IPS-18a (cell line): Measurements from ENCODE around the gene ZBED1.

ENCODE experiments used
- H3K27ac ChIP-seq: one replicate; pipeline ENCODE4 v1.5.1; 2013; ENCODE audit warnings: low read length
- H3K27me3 ChIP-seq: one replicate; pipeline ENCODE4 v1.6.1; 2013; ENCODE audit warnings: mild to moderate bottlenecking, low read length; ENCODE audit not compliant: control insufficient read depth, insufficient read depth
- H3K36me3 ChIP-seq: one replicate; pipeline ENCODE4 v1.6.1; 2013; ENCODE audit warnings: low read depth, low read length; ENCODE audit not compliant: control insufficient read depth
- H3K4me1 ChIP-seq: one replicate; pipeline ENCODE4 v1.6.1; 2013; ENCODE audit warnings: low read depth, low read length; ENCODE audit not compliant: control insufficient read depth
- H3K4me3 ChIP-seq: one replicate; pipeline ENCODE4 v1.5.1; 2013; ENCODE audit warnings: low read length
- H3K9ac ChIP-seq: one replicate; pipeline ENCODE4 v1.6.1; 2013; ENCODE audit warnings: mild to moderate bottlenecking, low read length, moderate library complexity
- H3K9me3 ChIP-seq: one replicate; pipeline ENCODE4 v1.6.1; 2013; ENCODE audit warnings: low read depth, low read length; ENCODE audit not compliant: control insufficient read depth

ZBED1 gene

GRCh38 chrX:2502668-2503519, 2.1 kb upstream of the ZBED1 start:
- H3K27ac ChIP-seq = no peak overlapping the region
- H3K9me3 ChIP-seq = no peaks in the 10 kb centered on the region
- peaks cover 15% of the 10 kb centered on the region for H3K4me1 ChIP-seq
- H3K36me3 ChIP-seq = no peaks in the 10 kb centered on the region
- H3K9ac ChIP-seq = no peak overlapping the region
- H3K4me3 ChIP-seq = no peak overlapping the region
- no peaks in the 10 kb centered on the region for H3K27me3 ChIP-seq

DNA sequence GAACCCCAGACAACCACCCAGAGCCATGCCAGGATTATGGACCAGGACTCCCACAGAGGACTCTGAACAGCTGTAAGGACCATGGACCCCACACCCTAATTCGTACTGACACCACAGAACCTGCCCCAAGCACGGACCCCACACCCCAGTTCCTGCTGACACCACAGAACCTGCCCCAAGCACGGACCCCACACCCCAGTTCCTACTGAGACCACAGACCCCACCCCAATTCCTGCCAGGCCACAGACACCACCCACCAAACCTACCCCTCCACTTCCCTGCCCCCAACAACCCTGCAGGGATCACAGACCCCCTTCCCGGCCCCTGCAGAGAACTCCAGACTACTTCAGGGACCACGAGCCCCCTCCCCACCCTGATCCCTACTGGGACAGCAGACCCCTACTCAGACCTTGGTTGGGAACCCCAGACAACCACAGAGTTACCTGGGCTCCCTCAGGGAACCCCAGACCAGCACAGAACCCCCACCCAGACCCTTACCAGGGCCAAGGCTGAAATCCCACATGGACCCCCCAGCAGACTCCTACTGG, 1.4 kb upstream of the ZBED1 start:
- Histone ChIP-seq H3K36me3 (peaks cover 7% of the 10 kb centered on the region), H3K27ac (no peak overlapping the region), H3K9me3 (no peaks in the 10 kb centered on the region), H3K4me1 (peaks cover 20% of the 10 kb centered on the region), H3K9ac (no peak overlapping the region), H3K27me3 (no peaks in the 10 kb centered on the region), H3K4me3 (no peak overlapping the region)

DNA sequence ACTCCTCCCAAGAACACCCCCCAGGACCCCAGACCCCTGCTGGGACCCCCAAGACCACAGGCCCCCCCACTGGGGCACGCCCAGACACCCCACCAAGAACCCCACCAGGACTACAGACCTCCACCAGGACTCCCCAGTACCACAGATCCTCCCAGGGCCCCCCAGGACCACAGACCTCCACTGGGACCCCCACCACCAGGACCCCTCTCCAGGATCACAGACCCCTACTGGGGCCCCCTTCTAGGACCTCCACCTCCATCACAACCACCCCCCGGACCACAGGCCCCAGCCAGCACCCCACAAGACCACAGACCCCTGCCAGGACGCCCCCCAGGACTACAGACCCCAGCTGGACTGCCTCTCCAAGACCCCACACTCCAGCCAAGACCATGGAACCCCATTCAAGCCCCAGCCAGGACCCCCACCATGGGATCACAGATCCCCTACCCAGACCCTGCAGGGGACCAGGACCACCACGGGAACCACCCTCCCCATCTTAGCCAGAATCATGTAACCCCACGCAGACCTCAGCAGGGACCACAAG, 855 bp upstream of the ZBED1 start:
- Histone ChIP-seq H3K9ac (no peak overlapping the region), H3K36me3 (peaks cover 7% of the 10 kb centered on the region), H3K4me1 (peaks cover 20% of the 10 kb centered on the region), H3K4me3 (no peak overlapping the region), H3K9me3 (no peaks in the 10 kb centered on the region), H3K27me3 (no peaks in the 10 kb centered on the region), H3K27ac (no peak overlapping the region)

DNA sequence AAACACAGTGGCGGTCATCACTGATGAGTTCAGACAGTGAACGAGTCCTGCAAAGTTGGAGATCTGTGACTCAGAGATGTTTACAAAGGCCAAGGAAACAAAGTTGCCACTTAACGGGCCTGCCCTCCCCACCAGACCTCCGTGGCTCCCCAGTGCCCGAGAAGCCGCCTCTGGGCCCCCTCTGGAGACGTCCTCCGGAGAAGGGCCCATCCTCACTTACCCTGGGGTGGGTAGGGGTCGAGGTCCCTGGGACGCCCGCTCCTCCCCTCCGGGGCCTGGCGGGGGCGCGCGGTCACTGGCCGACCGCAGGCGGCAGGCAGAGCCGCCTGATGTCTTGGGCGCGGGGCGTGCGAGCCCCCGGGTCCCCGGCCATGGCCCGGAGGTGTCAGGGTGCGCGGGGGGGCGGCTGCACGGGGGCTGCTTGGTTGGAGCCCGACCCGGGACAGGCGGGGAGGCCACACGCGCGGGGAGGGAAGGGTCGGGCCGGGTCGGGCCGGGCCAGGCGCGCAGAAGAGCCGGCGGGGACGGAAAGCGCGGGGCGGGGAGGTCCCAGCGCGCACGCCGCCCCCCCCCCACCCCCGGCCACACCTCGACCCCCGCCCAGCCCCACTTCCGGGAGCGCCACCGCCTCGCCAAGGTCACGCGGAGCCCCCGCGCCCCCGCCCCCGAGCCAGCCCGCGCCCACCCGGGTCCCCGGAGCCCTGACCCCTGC, 529 bp downstream of the ZBED1 start:
- Histone ChIP-seq H3K4me3 (peak overlapping the region; percentile 78), H3K27ac (no peak overlapping the region), H3K36me3 (peaks cover 10% of the 10 kb centered on the region), H3K9ac (peak overlapping the region; percentile 68), H3K4me1 (peaks cover 26% of the 10 kb centered on the region), H3K9me3 (no peaks in the 10 kb centered on the region), H3K27me3 (no peaks in the 10 kb centered on the region)

DNA sequence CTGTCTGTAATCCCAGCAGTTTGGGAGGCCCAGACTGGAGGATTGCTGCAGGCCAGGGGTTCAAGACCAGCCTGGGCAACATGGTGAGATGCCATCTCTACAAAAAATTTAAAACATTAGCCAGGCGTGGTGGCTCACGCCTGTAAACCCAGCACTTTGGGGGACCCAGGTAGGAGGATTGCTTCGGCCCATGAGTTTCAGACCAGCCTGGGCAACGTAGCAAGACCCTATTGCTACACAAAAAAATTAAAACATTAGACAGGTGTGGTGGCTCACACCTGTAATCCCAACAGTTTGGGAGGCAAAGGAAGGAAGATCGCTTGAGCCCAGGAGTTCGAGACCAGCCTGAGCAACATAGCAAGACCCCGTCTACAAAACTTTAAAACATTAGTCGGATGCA, 1.3 kb downstream of the ZBED1 start:
- Histone ChIP-seq H3K9ac (peak overlapping the region; percentile 68), H3K4me1 (peaks cover 27% of the 10 kb centered on the region)

GRCh38 chrX:2498781-2499302, 1.9 kb downstream of the ZBED1 start:
- Histone ChIP-seq H3K27me3 (no peaks in the 10 kb centered on the region), H3K9ac (peak overlapping the region; percentile 45), H3K4me3 (peak overlapping the region; percentile 78), H3K27ac (peak overlapping the region; percentile 73), H3K36me3 (peaks cover 10% of the 10 kb centered on the region), H3K4me1 (peaks cover 27% of the 10 kb centered on the region), H3K9me3 (no peaks in the 10 kb centered on the region)

More for the DNA sequence above, 1.3 kb downstream of the ZBED1 start:
- Histone ChIP-seq H3K27ac (no peak overlapping the region), H3K36me3 (peaks cover 10% of the 10 kb centered on the region), H3K27me3 (no peaks in the 10 kb centered on the region), H3K4me3 (peak overlapping the region; percentile 78), H3K9me3 (no peaks in the 10 kb centered on the region)

DNA sequence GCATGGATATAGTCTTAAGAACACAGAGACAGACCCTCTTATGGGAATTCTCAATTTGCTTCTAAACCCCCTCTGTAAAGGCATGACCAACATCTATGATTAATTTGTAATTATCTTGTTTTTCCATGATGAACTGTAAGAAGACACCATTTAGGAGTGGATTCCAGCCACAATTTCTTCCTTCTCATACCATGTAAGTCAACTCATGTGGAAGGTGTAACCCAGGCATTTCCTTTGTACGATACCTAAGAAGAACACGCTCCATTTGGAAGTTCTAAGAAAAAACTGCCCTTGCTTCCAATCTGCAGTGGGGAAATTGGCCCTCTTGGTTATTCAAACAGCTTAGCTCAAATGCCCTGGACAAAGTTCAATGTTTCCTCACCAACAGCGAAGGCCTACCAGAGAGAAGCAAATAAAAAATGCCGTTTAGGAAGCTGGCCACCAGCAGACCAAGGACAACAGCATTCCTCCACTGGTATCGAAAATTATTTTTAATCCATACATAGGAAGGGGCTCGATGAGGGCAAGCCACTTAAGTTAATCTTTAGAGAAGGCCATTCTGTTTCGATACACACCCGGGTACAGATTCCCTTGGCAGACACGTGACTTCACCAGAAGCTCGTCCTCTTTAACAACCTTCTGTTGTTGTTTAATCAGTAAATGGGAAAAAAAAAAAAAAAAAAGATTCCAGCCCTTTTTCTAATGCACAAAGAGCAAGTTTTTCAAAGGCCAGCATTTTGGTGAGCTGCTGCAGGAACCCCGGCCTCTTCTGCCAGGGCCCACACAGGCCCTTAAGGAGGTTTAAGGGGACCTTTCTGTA, 2.6 kb downstream of the ZBED1 start:
- Histone ChIP-seq H3K4me3 (peak overlapping the region; percentile 78), H3K4me1 (peaks cover 27% of the 10 kb centered on the region), H3K9ac (peak overlapping the region; percentile 45), H3K27ac (peak overlapping the region; percentile 73), H3K27me3 (no peaks in the 10 kb centered on the region), H3K36me3 (peaks cover 10% of the 10 kb centered on the region), H3K9me3 (no peaks in the 10 kb centered on the region)

- H3K4me1 ChIP-seq = peaks cover 27% of the 10 kb centered on the region
These were observed 5.2 kb downstream of the ZBED1 start for GRCh38 chrX:2495595-2495994.

DNA sequence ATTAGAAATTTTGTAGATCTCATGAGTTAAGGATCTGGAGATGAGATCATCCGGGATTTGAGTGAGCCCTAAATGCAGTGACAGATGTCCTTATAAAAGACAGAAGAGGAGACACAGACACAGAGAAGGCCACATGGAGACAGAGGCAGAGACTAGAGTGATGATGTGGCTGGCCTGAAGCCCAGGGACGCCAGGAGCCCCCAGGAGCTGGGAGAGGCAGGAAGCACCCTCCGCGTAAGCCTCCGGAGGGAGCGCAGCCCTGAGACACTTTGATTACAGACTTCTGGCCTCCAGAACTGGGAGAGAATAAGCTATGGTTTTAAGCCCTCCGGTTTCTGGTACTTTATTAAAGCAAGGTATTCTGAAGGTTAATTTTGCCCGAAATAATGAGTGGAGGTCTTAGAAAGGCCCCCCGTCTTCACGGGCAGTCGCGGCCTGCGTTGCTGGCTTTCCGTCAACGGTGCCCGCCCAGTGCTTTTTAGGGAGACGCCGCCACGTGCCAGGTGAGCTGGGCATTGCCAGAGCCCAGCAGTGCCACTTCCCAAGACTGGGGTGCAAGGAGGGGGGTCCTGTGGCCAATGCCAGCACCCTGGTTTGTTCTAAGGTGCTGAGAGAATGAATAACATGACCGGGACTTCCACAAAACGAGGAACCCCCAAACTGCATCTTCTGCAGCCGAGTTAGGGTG, 8.1 kb downstream of the ZBED1 start:
- no peak overlapping the region for H3K4me3 ChIP-seq
- H3K9ac ChIP-seq = no peak overlapping the region
- no peaks in the 10 kb centered on the region for H3K9me3 ChIP-seq
- no peak overlapping the region for H3K27ac ChIP-seq
- peaks cover 38% of the 10 kb centered on the region for H3K36me3 ChIP-seq
- no peaks in the 10 kb centered on the region for H3K27me3 ChIP-seq
- H3K4me1 ChIP-seq = peaks cover 9% of the 10 kb centered on the region

More at GRCh38 chrX:2495595-2495994, 5.2 kb downstream of the ZBED1 start:
- no peak overlapping the region for H3K9ac ChIP-seq
- no peak overlapping the region for H3K4me3 ChIP-seq
- no peaks in the 10 kb centered on the region for H3K27me3 ChIP-seq
- peaks cover 12% of the 10 kb centered on the region for H3K36me3 ChIP-seq
- H3K9me3 ChIP-seq = no peaks in the 10 kb centered on the region
- no peak overlapping the region for H3K27ac ChIP-seq

- no peak overlapping the region for H3K27ac ChIP-seq
- H3K36me3 ChIP-seq = peaks cover 47% of the 10 kb centered on the region
- H3K27me3 ChIP-seq = no peaks in the 10 kb centered on the region
- no peaks in the 10 kb centered on the region for H3K9me3 ChIP-seq
- H3K4me1 ChIP-seq = peaks cover 4% of the 10 kb centered on the region
- no peak overlapping the region for H3K9ac ChIP-seq
- H3K4me3 ChIP-seq = no peak overlapping the region
These were observed 10.1 kb downstream of the ZBED1 start for GRCh38 chrX:2490634-2491033.
